DND-41 (cell line): Measurements from ENCODE around the gene ATIC.

Experiments used
- ATAC-seq: fragments of 200-7000 bp; cut with Tn5 transposase; 3 replicates; pipeline ENCODE4 v1.9.1; 2021; ENCODE audit warnings: low read depth; ENCODE audit not compliant: insufficient read depth
- DNase-seq: peaks from one replicate; pipeline ENCODE4 v3.0.0-alpha.2; 2020
- H2AFZ ChIP-seq: 2 replicates; pipeline ENCODE4 v1.6.0; 2012; ENCODE audit warnings: low read depth, low read length
- H3K27ac ChIP-seq: 2 replicates; pipeline ENCODE4 v1.5.1; 2012; ENCODE audit warnings: low read length, inconsistent platforms
- H3K27me3 ChIP-seq: fragments of 200-600 bp; sonication (generic); 2 replicates; pipeline ENCODE4 v1.6.0; 2012; ENCODE audit warnings: low read length, mild to moderate bottlenecking, inconsistent platforms; ENCODE audit not compliant: insufficient read depth, poor library complexity
- H3K36me3 ChIP-seq: 2 replicates; pipeline ENCODE4 v1.5.1; 2012; ENCODE audit warnings: low read length, inconsistent platforms; ENCODE audit not compliant: insufficient read depth
- H3K4me1 ChIP-seq: 2 replicates; pipeline ENCODE4 v1.5.1; 2012; ENCODE audit warnings: mild to moderate bottlenecking, low read length; ENCODE audit not compliant: insufficient read depth
- H3K4me2 ChIP-seq: 2 replicates; pipeline ENCODE4 v1.6.0; 2012; ENCODE audit warnings: mild to moderate bottlenecking, moderate library complexity, low read length, inconsistent platforms; ENCODE audit not compliant: insufficient read depth
- H3K4me3 ChIP-seq, 2 experiments: fragments of 200-600 bp in 1 of 2; shearing (Covaris generic) in 1 of 2; 2 replicates each; pipeline ENCODE4 v1.5.1; 2012 to 2016; ENCODE audit warnings: inconsistent platforms in 2 of 2, low read length in 2 of 2, mild to moderate bottlenecking in 2 of 2, low read depth in 1 of 2, moderate library complexity in 1 of 2
- H3K79me2 ChIP-seq: 2 replicates; pipeline ENCODE4 v1.6.0; 2012; ENCODE audit warnings: low read length, inconsistent platforms; ENCODE audit not compliant: insufficient read depth
- H3K9ac ChIP-seq: 2 replicates; pipeline ENCODE4 v1.6.0; 2012; ENCODE audit warnings: low read depth, mild to moderate bottlenecking, inconsistent platforms, low read length, moderate library complexity
- H3K9me3 ChIP-seq: 2 replicates; pipeline ENCODE4 v1.5.1; 2012; ENCODE audit warnings: low read length, moderate library complexity, mild to moderate bottlenecking, inconsistent platforms; ENCODE audit not compliant: insufficient read depth, severe bottlenecking
- H4K20me1 ChIP-seq: 2 replicates; pipeline ENCODE4 v1.6.0; 2012; ENCODE audit warnings: low read length; ENCODE audit not compliant: insufficient read depth
- EZH2 ChIP-seq: IDR thresholded peaks from 3 replicates; pipeline ENCODE4 v1.6.1; 2012; ENCODE audit warnings: borderline replicate concordance, low read depth, mild to moderate bottlenecking, moderate library complexity, low read length, inconsistent platforms; ENCODE audit not compliant: severe bottlenecking
- TF ChIP-seq, protein P1 (sequence below): IDR thresholded peaks from 2 replicates; pipeline ENCODE4 v1.5.1; 2012; ENCODE audit warnings: borderline replicate concordance, low read length, moderate library complexity, mild to moderate bottlenecking; ENCODE audit not compliant: poor library complexity, severe bottlenecking; ENCODE audit errors: extremely low read depth

Gene ATIC

DNA sequence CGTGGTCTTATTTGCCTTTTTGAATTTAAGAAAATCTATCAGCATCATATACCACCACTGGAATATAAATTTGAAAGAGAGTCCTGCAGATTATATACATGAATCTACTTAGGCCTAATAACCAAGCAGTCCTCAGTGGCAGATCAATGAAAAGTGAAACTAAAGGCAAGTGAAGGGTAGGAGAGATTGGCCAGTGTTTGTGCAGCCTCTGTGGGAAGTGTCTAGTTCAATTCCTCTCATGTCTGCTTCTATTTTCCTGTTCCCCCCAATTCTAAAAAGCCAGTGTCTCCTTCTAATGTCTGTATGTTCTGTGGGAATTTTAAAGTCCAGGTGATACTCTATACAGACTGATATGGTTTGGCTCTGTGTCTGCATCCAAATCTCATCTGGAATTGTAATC lies 62.1 kb downstream of the ATIC start:
- Histone ChIP-seq H3K4me1 (no peaks in the 10 kb centered on the region), H3K27me3 (no peaks in the 10 kb centered on the region), H3K79me2 (no peaks in the 10 kb centered on the region), H3K4me2 (no peak overlapping the region), H3K9ac (no peak overlapping the region), H3K9me3 (no peaks in the 10 kb centered on the region), H3K4me3 (no peak overlapping the region), H3K36me3 (no peaks in the 10 kb centered on the region), H3K27ac (no peak overlapping the region), H2AFZ (no peak overlapping the region), H4K20me1 (no peaks in the 10 kb centered on the region)
- no peak for TF ChIP-seq EZH2
- TF ChIP-seq, protein P1, sequence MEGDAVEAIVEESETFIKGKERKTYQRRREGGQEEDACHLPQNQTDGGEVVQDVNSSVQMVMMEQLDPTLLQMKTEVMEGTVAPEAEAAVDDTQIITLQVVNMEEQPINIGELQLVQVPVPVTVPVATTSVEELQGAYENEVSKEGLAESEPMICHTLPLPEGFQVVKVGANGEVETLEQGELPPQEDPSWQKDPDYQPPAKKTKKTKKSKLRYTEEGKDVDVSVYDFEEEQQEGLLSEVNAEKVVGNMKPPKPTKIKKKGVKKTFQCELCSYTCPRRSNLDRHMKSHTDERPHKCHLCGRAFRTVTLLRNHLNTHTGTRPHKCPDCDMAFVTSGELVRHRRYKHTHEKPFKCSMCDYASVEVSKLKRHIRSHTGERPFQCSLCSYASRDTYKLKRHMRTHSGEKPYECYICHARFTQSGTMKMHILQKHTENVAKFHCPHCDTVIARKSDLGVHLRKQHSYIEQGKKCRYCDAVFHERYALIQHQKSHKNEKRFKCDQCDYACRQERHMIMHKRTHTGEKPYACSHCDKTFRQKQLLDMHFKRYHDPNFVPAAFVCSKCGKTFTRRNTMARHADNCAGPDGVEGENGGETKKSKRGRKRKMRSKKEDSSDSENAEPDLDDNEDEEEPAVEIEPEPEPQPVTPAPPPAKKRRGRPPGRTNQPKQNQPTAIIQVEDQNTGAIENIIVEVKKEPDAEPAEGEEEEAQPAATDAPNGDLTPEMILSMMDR = no peak
- ATAC-seq = peak; percentile 66; the same call in 2 of the 3 replicates
- no peak for DNase-seq

DNA sequence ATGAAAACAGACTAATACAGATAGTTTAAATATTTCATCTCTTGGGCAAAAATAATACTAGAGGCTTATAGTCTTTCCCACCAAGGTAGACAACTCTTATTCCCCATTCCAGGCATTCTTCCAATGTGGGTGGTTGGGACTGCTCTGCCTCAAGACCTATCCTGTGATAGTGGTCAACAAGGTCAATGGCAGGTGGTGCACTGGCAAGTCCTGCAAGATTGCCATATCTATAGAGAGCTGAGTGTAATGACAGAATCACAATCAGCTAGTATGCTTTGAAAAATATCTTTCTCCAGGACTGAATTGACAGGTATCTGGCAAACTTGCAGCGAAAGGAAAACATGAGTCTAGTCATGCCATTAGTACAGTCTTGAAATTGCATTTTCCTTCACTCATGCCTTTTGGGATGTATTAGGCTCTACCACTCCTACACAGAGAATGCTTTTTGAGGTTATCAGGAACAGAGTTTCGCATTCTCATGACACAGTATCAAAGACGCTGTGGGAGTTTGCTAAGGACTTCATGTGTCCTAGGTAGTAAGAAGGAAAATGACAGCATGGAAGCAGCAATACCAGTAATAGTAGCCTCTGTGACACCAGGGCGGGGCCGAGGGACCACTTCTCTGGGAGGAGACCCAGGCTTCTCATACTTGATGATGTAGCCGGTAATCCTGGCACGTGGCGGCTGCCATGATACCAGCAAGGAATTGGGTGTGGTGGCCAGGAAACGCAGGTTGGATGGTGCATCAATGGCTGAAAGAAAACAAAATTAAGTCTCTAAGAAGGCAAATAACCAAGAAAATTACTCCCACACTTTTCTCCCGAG lies 63.0 kb downstream of the ATIC start:
- Histone ChIP-seq H3K27ac (no peak overlapping the region), H4K20me1 (no peaks in the 10 kb centered on the region)
- no peak for TF ChIP-seq EZH2
- TF ChIP-seq, protein P1 = no peak

DNA sequence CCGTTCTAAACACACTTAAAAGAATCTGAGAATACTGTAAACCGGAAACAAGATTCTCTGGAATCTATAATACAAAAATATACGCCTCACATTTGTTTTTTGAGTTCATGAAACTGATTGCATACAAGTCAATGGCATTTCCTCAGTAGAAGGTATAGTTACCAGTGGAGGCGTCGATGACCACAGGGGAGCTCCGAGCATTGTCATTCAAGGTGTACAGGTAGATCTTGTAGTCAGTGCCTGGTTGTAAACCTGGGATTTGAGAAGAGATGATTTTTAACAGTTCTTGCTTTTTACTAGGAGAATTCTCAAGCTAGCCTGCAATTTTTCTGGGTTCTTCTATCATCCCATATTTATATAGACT lies 63.6 kb downstream of the ATIC start:
- H2AFZ ChIP-seq = no peak overlapping the region
- H3K9ac ChIP-seq = no peak overlapping the region
- H3K9me3 ChIP-seq = no peaks in the 10 kb centered on the region
- no peak overlapping the region for H3K27ac ChIP-seq
- H3K4me2 ChIP-seq = no peak overlapping the region
- H3K4me3 ChIP-seq = no peak overlapping the region
- DNase-seq (no peak), ATAC-seq (no peak)
- no peaks in the 10 kb centered on the region for H3K36me3 ChIP-seq
- no peaks in the 10 kb centered on the region for H3K4me1 ChIP-seq
- no peaks in the 10 kb centered on the region for H3K79me2 ChIP-seq
- no peaks in the 10 kb centered on the region for H4K20me1 ChIP-seq
- TF ChIP-seq, protein P1 = no peak
- no peak for TF ChIP-seq EZH2
- H3K27me3 ChIP-seq = no peaks in the 10 kb centered on the region

More for the DNA sequence above, 63.0 kb downstream of the ATIC start:
- Histone ChIP-seq H3K4me3 (no peak overlapping the region), H3K79me2 (no peaks in the 10 kb centered on the region), H2AFZ (no peak overlapping the region), H3K9me3 (no peaks in the 10 kb centered on the region), H3K4me2 (no peak overlapping the region), H3K9ac (no peak overlapping the region), H3K36me3 (no peaks in the 10 kb centered on the region), H3K27me3 (no peaks in the 10 kb centered on the region), H3K4me1 (no peaks in the 10 kb centered on the region)
- ATAC-seq (no peak), DNase-seq (no peak)
